HG02884 (cell line): ENCODE data around the gene SLIT1.

Source experiments
- ATAC-seq: cut with Tn5 transposase; IDR thresholded peaks from one replicate; pipeline ENCODE4 v1.9.1; 2021; ENCODE audit warnings: mild to moderate bottlenecking, moderate library complexity; ENCODE audit not compliant: unreplicated experiment

The SLIT1 gene

DNA sequence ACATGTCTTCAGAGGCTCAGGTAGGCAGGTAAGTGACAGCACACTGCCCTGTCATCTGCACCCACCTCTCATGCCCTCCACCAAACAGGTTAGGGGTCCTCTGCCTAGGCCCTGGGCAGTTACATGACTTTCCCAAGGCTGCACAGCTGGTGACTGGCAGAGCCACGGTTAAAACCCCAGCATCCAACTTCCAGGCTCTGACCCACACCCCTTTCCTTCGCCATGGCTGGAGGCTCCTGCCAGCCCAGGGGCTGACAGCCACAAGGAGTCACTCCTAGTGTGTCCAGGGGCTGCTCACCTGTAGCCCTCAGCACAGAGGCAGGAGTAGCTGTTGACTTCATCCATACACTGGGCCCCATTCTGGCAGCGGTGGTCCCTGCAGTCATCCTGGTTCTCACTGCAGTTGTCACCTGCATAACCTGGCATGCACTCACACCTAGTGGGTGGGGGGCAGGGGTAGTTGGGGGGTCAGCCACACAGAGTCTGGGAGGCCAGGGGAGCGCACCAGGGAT is 175.0 kb downstream of the SLIT1 start:
- no peak for ATAC-seq

DNA sequence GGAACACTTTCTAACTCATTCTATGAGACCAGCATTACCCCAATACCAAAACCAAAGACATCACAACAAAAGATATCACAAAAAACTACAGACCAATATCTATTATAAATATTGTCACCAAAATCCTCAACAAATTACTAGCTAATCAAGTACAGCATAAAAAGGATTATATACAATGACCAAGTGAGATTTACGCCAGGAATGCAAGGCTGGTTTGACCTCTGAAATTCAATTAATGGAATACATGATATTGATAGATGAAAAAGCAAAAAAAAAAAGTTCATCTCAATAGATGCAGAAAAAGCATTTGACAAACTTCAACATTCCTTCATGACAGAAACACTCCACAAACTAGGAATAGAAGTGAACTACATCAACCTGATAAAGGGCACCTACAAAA is 178.3 kb downstream of the SLIT1 start:
- ATAC-seq, result no peak

DNA sequence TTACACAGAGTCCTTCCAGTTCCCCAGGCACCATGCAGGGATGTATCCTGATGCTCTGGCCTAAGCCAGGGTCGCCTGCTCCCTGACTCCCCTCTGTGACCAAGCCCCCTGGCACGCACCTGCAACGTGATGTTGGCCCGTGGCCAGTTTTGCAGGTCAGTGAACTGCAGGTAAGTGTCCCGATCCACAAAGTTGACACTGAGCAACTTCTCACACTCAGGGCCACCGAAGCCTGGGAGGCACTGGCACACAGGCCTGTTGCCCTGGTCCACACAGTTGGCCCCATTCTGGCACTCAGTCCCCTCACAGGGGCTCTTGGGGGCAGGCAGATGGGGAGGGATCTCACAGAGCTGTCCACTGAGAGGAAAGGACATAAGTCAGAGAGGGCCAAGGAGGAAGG is 179.4 kb downstream of the SLIT1 start:
- no peak for ATAC-seq

DNA sequence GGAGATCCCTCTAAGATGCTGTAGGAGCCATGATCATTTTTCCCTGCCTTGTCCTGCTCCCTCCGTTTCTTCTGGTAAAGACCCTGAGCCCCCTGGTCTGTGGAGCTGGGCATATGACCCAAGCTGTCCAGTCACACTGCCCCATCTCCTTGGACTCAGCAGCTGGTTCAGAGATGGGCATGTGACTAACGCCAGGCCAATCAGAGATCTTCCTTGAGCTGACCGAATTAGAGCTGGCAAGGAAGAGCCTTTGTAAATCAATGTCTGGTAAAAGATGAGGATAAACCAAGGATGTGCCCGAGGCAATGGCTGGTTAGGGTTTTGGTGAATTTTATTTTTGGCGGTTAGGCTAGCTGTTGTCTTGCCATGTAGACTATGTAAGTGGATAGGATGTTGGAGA is 180.4 kb downstream of the SLIT1 start:
- ATAC-seq, result no peak

DNA sequence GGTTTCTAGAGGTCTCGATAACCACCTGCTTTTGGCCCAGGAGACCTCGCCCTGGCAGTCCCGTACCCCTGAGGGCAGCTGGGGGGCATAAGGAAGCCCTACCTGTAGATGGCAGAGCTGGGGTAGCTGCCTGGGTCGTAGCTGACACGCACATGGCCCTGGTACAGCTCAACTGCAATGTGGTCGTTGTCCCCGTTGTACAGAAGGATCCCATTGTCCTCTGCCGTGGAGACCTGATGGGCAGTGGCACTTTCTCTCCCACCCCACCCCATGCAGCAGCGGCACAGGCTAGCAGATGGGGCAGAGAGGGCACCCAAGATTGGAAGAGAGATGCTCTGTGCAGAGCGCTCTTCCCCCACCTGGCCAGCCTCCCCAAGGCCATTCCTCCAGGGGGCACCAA is 181.2 kb downstream of the SLIT1 start:
- no peak for ATAC-seq

DNA sequence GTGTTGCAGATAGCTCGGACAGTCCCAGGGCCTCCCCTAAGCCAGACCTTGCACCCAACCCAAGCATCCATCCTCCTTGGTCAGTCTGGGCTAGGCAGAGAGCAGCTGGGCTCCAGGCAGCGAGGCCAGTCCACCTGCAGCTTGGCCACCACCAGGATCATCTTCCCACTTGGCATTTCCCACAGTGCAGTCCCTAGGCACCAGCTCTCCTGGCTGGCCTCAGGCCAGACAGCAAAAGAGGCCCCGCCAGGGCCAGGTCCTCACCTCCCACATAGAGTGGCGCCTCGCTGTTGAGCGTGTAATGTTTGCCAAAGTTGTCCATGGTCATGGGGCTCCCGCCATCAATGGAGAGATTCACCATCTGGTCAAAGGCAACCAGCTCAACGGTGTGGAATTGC is 182.0 kb downstream of the SLIT1 start:
- no peak for ATAC-seq

DNA sequence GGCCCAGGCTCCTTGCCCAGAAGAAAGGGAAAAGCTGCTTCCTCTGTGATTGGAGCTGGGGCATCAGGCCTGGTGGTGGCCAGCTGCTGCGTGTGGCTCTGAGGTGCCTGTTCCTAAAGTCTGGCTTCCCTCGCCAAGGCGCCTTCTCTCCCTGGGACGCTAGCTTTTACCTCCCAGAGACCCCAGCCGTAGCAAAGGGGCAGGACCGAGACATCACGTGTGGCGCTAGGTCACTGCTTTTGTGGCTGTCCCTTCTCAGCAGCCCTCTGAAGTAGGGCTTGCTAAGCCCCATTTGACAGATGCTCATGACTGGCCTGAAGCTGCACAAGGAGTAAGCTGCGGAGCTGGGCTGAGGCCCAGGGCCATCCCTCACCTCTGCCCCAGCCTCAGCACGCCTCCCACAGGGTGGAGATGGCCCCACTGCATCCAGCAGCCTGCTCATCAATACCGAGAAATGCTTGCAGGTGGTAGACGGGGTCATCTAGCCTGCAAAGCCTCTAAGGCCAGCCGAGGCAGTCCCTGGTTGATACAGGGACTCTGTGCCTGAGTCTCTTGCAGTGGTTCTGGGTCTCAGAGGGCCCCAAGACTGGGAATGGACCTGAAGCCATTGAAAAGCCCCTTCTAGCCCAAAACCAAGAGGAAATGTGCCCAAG is 182.5 kb downstream of the SLIT1 start:
- no peak for ATAC-seq

DNA sequence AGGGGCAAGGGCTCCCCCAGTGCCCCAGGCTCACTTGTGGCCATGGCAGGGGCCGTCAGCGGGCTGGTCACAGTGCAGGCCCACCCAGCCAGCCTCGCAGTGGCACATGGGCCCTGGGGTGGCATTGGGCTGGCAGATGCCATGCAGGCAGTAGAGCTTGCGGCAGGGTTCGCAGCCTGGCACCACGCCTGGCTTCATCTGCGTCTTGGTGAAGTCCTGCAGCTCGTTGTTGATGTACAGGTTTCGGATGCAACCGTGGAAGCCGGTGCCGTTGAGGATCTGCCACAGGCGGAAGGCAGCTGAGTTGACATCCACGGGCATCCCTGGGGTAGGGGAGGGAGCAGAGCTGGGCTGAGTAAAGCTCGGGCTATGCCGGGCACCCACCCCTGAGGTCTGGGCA is 183.1 kb downstream of the SLIT1 start:
- ATAC-seq, result no peak

DNA sequence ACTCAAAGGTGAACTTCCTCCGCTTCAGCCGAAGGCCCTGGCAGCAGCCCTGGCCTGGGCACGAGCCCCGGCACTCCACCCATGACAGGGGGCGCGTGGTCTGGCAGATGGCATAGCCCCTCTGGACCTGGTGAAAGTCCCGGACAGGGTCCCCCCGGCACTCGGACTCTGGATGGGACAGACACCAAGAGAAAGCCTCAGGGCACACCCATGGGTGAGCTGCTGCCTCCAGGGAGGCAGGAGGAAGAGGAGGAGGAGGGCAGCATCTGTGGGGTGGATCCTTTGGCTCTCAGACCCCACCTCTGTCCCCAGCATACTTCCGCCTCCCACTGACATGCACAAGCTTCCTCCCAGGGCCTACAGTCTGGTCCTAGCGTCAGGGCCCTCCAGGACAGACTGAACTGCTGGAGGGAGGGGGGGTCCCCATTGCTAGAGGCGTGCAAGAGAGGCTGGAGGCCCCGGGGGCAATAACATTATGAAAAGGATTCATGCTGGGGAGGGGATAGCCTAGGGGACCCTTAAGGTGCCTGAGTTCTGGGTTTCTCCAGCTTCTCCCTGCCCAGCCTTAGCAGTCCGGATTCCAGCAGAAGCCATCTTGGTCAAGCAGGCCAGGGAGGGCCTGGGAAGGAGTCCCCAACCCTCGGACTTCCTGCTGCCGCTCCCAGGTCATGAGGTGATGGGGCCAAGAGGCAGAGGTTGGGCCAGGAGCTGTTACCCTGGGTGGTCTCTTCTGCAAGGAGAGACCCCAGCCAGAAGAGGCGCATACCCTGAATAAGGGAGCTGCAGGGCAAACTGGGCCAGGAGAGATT is 184.4 kb downstream of the SLIT1 start:
- ATAC-seq, result no peak

DNA sequence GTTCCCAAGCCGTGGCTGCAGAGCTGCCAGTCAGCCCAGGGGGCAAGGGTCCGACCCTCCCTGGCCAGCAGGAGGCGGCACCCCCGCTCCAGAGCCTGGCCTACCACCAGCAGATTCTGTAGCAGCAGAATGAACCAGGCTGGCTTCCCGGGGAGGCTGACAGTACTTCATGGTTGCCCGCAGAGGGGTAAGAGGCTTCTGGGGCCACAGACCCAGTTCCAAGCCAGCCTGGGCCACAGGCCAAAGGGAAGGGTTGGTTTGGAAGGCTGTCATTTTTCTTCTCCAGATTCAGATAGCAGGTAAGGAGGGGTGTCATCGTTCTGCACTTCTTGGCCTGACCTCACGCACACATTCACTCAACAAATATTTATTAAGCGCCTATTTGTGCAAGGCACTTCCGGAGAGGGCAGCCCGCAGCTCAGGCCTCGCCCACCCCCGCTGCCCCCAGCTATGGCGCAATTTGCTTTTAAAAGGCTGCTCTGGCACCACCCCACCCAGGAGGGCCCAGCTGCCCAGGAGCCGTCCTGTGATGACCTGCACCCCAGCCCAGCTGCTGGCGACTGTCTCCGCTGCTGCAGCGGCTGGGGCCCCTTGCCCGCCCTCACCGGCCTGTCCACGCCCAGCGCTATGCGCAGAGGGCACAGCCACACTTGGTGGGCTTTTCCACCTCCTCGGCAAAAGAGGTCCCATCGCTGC is 185.1 kb downstream of the SLIT1 start:
- ATAC-seq, result no peak

DNA sequence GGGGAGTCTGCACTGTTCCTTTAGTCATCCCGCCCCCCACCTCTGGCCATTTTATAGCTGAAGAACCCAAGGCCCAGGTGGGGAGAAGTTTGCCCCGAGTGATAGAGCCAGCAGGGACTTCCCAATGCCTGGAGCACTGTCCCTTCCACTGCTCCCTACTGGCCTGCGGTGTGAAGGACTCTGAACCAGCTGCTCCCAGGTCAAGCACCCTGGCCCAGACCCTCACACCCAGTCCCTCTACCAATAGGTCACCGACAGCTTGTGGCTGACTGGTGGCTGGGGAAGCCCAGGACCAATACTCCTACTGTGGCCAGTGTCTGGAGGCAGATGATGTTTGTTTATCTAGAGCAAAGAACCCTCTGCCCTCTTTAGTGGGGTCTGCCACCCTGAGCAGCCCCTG is 185.8 kb downstream of the SLIT1 start:
- ATAC-seq, result no peak

DNA sequence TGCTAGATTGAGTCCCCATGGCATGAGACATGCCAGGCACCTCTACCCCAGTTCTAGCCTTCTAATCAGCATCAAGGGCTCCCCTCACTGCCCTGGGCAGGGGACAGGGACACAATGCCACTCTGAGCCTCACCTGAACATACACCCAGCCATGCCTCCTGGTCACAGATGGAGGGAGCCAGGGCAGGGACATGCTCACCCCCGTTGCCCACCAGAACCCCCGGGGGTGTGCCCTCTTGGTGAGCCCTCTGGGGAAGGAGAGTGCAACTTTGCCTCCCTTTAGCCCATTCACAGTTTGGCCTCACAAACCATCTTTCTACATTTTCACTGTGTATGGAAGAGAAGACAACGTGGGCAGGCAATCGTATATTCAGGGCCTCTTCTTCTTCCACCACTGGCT is 186.4 kb downstream of the SLIT1 start:
- ATAC-seq, result no peak

DNA sequence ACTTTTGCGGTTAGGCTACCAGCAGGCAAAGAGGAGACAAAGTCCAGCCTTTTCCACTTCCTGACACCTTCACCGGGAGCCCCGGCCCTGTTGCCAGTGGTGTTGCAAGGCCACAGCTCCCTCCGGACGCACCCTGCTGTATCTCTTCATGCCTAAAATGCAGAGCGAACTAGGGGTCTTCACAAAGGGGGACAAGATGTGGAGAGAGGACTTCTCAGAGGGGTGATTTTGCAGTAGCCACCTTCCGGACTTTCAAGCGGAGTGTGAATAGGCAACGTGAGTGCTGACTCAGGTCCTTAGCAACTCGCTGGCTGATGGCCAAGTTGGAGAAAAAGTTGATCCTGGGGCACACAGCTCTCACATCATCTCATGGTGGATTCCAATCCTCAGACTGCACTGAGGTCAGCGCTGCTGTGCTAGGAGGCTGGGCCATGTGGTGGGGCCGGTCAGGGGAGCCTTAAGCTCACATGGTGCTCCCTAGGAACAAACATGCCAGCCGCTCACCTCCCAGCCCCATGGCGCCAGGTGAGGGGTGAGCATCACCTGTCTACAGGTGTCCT is 187.3 kb downstream of the SLIT1 start:
- ATAC-seq, result no peak

DNA sequence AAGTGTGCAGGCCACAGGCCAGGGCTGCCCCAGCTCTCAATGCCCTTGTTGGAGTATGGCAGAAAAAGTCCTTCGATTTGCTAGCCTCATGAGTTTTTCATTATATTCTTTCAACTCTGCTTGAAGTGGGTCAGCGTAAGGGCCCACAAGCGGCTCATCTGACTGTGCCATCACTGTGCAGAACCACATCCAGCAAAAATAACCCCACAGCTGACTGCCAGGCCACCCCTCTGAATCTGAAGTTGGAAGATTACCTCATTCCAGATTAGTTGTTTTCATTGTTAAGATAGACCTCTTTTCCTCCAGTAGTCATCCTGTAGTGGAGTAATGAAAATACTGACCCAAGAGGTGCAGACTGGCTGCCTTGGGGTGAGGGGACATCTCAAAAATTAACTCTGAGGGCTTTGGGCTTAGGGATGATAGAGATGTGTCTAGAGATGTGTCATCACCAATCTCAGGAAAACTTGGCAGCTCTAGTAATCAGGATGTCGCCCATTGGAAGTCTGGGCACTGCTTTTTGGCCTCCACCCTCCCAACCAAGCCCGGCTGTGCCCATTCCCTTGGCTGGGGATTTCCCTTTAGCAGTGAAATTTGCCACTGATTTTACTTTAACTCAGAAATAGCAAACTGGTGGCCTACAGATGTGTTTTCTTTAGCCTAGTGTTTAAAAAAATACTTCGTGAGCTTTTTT is 189.3 kb downstream of the SLIT1 start:
- no peak for ATAC-seq

DNA sequence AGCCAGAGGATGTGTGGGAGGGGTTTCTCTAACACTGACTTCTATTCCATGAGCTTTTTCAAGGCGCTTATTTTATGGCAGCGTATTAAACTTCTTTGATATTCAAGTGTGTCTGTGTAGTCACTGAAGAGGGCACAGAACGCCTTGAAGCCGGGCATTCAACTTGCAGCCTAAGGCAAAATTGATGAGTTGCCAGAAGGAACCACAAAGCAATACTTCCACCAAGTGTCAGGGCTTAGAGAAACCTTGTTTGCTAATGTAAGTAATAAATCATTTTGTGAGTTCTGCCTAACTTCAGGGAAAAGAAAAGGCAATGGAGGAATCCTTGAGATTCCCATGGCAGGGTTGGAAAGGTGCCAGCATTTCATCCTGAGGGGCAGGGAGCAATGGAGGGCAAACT is 189.9 kb downstream of the SLIT1 start:
- ATAC-seq, result no peak

DNA sequence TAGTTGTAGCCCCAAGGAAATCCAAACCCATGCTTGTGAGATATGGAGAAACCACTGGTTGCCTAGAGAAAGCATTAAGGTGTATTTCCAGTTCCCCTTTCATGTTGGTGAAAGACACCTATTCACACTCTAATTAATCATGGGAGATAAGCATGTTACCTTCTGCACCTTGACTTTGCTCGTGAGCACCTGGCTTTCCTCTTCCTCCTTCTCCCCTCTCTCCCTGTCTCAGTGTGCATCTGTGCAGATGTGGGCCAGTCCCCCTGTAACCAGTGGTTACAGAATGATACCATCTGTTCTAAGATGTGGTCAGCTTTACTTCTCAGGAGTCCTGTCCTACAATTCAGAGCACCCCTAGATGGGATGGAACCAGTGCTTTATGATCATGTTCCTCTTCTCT is 193.0 kb downstream of the SLIT1 start:
- peak; percentile 76 for ATAC-seq

DNA sequence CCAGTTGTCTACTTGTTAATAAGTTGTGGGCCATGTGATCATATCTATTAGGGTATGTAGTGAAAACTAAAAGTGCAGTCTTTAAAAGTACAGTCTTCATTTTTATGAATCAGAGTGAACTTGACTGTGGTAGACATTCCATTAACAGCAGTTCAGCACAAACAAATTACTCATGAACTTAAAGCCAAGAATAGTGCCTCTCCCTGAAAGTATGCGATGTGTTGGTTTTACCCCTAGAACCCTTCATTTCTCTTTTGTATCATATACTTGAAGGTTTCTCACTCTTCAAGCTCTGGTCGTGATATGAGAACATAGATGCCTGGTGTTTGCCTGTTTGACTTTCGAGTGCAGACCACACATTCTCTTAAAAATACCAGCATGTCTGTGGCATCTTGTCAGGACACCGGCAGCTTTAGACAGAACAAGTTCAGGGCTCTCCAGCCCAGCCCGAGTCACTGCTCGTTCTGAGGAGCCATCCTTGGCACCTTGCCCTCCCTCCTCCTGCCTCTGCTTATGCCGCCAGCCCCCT is 194.4 kb downstream of the SLIT1 start:
- peak; percentile 46 for ATAC-seq

DNA sequence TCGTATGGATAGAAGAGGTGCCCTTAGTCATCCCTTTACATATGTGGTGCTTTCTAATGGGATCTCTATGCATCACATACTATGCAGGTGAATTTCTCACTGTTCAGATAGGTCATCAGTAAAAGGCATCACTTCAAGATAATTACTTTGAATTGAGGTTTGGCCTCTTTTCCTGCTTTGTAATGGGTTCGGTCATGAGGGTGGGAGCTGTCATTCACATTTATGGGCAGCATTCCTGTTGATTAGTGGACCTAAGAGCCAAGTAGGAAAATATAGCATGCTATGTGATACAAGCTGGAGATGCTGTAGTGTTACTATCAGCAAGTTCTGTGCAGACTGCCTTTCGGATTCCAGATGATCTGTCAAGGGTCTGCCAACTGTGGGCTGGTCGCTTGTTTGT is 197.3 kb downstream of the SLIT1 start:
- no peak for ATAC-seq

DNA sequence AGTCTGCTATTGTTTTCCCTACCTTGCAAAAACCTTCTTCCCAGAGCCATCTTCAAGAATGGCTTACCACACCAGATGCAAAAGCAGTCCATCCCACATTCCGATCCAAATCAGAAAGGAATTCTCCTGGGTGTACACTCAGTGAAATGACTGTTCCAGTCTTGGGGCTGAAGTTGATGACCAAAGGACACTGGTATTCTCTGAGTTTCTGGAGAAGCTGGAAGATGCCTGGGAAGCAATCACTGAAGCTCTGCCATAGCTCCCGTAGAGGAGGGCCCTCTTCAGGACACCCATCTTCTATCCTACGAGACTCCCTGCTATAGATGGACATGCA is 197.9 kb downstream of the SLIT1 start:
- ATAC-seq, result no peak

DNA sequence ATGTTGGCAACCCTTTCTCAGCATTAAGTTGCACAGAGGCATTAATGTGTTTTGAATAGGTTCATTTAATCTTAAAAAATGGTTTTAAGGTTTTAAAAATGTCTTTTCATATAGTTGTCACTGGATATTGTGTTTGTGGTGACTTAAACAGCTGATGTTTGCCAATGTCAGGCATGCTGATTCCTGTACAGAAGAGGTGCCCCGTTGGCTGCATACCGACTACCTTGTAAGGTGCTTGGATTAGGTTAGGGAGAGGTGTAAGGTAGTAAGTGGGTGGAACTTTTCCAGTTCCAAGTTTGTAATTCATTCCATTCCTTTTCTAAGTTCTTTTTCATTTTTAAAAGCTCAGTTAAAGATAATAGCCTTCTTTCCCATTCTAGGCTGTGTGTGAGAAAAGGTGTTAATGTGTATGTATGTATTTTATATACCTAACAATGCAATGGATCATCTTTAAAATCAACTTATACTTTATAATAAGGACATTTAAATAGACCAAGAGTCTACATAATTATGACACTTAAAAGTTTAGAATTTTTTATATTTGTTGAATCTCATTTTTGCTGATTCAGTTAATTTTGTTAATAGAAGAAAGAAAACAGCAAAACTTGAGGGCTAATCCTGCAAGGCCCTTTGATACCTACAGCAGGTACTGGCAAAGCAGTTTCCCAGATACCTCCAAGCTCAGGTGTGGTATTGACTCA is 198.5 kb downstream of the SLIT1 start:
- ATAC-seq, result no peak
